DLD1 (cell line): Measurements from ENCODE around the gene APEX1.
"Not testable (repeated sequence)": the region's sequence is repeated elsewhere in the genome, so short reads cannot be mapped to it uniquely, and the experiment has no call there.

ENCODE experiments used
- in situ Hi-C: cut with HindIII; loops from 2 replicates; pipeline ENCODE4 v1.10.0; 2017; ENCODE audit warnings: low sequenced_read_pairs

The APEX1 gene

DNA sequence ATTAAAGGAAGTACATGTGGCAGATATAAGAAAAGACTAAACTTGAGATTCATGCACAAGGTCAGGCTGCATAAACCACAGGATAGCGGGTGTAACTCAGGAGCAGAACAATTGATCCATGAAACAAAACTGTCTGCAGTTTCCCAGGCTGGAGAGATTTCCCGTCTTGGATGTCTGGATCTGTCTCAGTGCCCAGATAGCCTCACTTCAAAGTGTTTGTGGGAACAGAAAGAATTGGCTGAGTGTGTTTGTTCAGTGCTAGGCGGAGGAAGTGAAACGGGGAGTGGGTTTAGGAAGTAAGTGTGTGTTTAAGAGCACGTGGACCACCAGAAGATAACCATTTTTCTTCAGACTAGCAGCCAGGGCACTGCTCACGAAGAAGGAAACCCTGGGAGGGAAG, 48.9 kb downstream of the APEX1 start:
- in situ Hi-C loops, result no loop called here

DNA sequence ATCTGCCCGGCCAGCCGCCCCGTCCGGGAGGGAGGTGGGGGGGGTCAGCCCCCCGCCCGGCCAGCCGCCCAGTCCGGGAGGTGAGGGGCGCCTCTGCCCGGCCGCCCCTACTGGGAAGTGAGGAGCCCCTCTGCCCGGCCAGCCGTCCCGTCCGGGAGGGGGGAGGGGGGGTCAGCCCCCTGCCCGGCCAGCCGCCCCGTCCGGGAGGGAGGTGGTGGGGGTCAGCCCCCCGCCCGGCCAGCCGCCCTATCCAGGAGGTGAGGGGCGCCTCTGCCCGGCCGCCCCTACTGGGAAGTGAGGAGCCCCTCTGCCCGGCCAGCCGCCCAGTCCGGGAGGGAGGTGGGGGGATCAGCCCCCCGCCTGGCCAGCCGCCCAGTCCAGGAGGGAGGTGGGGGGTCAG, 51.2 kb downstream of the APEX1 start:
- in situ Hi-C loops, result not testable (repeated sequence)

DNA sequence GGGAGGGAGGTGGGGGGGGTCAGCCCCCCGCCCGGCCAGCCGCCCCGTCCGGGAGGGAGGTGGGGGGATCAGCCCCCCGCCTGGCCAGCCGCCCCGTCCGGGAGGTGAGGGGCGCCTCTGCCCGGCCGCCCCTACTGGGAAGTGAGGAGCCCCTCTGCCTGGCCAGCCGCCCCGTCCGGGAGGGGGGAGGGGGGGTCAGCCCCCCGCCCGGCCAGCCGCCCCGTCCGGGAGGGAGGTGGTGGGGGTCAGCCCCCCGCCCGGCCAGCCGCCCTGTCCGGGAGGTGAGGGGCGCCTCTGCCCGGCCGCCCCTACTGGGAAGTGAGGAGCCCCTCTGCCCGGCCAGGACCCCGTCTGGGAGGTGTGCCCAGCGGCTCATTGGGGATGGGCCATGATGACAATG, 51.7 kb downstream of the APEX1 start:
- in situ Hi-C loops, result not testable (repeated sequence)
